Astrocyte (in vitro differentiated cells and primary cell): ENCODE measurements around the gene KDM4B. TPM values are rescaled to one million over a fixed set of nuclear protein-coding genes. Genes with fewer than 3 reads are reported as not detected.

ENCODE experiments used
- DNase-seq: peaks from one replicate; pipeline ENCODE4 v3.0.0-alpha.2; 2010; ENCODE audit warnings: low read depth
- FAIRE-seq: peaks from 2 replicates; lab custom pipeline; 2011; peaks lifted over from hg19 to GRCh38; lab: Jason Lieb, UNC
- H2AFZ ChIP-seq: 2 replicates; pipeline ENCODE4 v1.6.0; 2012; ENCODE audit warnings: low read depth, low read length, inconsistent platforms
- H3K27ac ChIP-seq: 2 replicates; pipeline ENCODE4 v1.5.1; 2011; ENCODE audit warnings: low read depth, low read length, inconsistent platforms
- H3K27me3 ChIP-seq: 2 replicates; pipeline ENCODE4 v1.6.0; 2011; ENCODE audit warnings: low read length, inconsistent platforms; ENCODE audit not compliant: insufficient read depth
- H3K36me3 ChIP-seq: 2 replicates; pipeline ENCODE4 v1.5.1; 2011; ENCODE audit warnings: low read length, inconsistent platforms; ENCODE audit not compliant: insufficient read depth
- H3K4me1 ChIP-seq: 2 replicates; pipeline ENCODE4 v1.5.1; 2011; ENCODE audit warnings: low read length, inconsistent platforms; ENCODE audit not compliant: insufficient read depth
- H3K4me2 ChIP-seq: 2 replicates; pipeline ENCODE4 v1.6.0; 2012; ENCODE audit warnings: low read length, inconsistent platforms
- H3K4me3 ChIP-seq: 2 replicates; pipeline ENCODE4 v1.5.1; 2011; ENCODE audit warnings: low read depth, mild to moderate bottlenecking, low read length, inconsistent platforms; ENCODE audit not compliant: insufficient read depth
- H3K79me2 ChIP-seq: 2 replicates; pipeline ENCODE4 v1.6.0; 2012; ENCODE audit warnings: mild to moderate bottlenecking, low read length, inconsistent platforms; ENCODE audit not compliant: insufficient read depth
- H3K9ac ChIP-seq: 2 replicates; pipeline ENCODE4 v1.6.0; 2012; ENCODE audit warnings: mild to moderate bottlenecking, low read length, inconsistent platforms
- H3K9me3 ChIP-seq: 2 replicates; pipeline ENCODE4 v1.5.1; 2012; ENCODE audit warnings: low read depth, mild to moderate bottlenecking, low read length, inconsistent platforms; ENCODE audit not compliant: insufficient read depth
- H4K20me1 ChIP-seq: 2 replicates; pipeline ENCODE4 v1.6.0; 2012; ENCODE audit warnings: low read length, inconsistent platforms; ENCODE audit not compliant: insufficient read depth
- H3K27ac Mint-ChIP-seq: one replicate; pipeline ENCODE4 v1.8.0; 2021; ENCODE audit warnings: mild to moderate bottlenecking, mixed read lengths; ENCODE audit not compliant: unreplicated experiment
- H3K27me3 Mint-ChIP-seq: one replicate; pipeline ENCODE4 v1.8.0; 2021; ENCODE audit warnings: low read depth, mixed read lengths; ENCODE audit not compliant: unreplicated experiment
- H3K36me3 Mint-ChIP-seq: one replicate; pipeline ENCODE4 v1.8.0; 2021; ENCODE audit warnings: low read depth, mixed read lengths; ENCODE audit not compliant: unreplicated experiment
- H3K4me1 Mint-ChIP-seq: one replicate; pipeline ENCODE4 v1.8.0; 2021; ENCODE audit warnings: low read depth, mixed read lengths; ENCODE audit not compliant: unreplicated experiment
- H3K4me3 Mint-ChIP-seq: one replicate; pipeline ENCODE4 v1.8.0; 2021; ENCODE audit warnings: mild to moderate bottlenecking, moderate library complexity, mixed read lengths; ENCODE audit not compliant: unreplicated experiment
- H3K9me3 Mint-ChIP-seq: one replicate; pipeline ENCODE4 v1.8.0; 2021; ENCODE audit warnings: mild to moderate bottlenecking, mixed read lengths; ENCODE audit not compliant: unreplicated experiment
- CTCF ChIP-seq: IDR thresholded peaks from 2 replicates; pipeline ENCODE4 v1.5.1; 2011; ENCODE audit warnings: low read depth, mild to moderate bottlenecking, inconsistent platforms, low read length, moderate library complexity; ENCODE audit not compliant: insufficient read depth
- EZH2 ChIP-seq: IDR thresholded peaks from 2 replicates; pipeline ENCODE4 v1.6.1; 2012; ENCODE audit warnings: mild to moderate bottlenecking, low read length, inconsistent platforms; ENCODE audit not compliant: insufficient read depth
- total RNA-seq: library from RNA; stranded (reverse); gene quantifications from 2 replicates; pipeline ENCODE4 v1.2.1, GENCODE V29; 2021

KDM4B gene
- total RNA-seq, 1 donor from 2014 or later, result 55.2 TPM

GRCh38 chr19:5153601-5154128 is 184.8 kb downstream of the KDM4B start:
- FAIRE-seq (no peak), DNase-seq (no peak)
- no peak overlapping the region for H2AFZ ChIP-seq
- TF ChIP-seq CTCF (no peak), EZH2 (no peak)
- H3K4me2 ChIP-seq, result no peak overlapping the region
- H3K36me3 ChIP-seq, result no peaks in the 10 kb centered on the region
- Mint-ChIP-seq H3K27ac (no peak overlapping the region), H3K36me3 (peaks cover 3% of the 10 kb centered on the region), H3K9me3 (peaks cover 1% of the 10 kb centered on the region), H3K27me3 (no peaks in the 10 kb centered on the region), H3K4me3 (no peak overlapping the region), H3K4me1 (no peaks in the 10 kb centered on the region)
- no peak overlapping the region for H3K4me3 ChIP-seq
- H3K27me3 ChIP-seq, result no peaks in the 10 kb centered on the region
- no peak overlapping the region for H3K27ac ChIP-seq
- no peak overlapping the region for H3K9ac ChIP-seq
- H3K79me2 ChIP-seq, result no peaks in the 10 kb centered on the region
- H3K9me3 ChIP-seq, result no peaks in the 10 kb centered on the region
- no peaks in the 10 kb centered on the region for H3K4me1 ChIP-seq
- H4K20me1 ChIP-seq, result peaks cover 8% of the 10 kb centered on the region

- no peaks in the 10 kb centered on the region for H3K4me1 Mint-ChIP-seq
- FAIRE-seq, result no peak
- no peaks in the 10 kb centered on the region for H3K79me2 ChIP-seq
- no peaks in the 10 kb centered on the region for H3K4me1 ChIP-seq
- no peaks in the 10 kb centered on the region for H3K36me3 ChIP-seq
- peaks cover 8% of the 10 kb centered on the region for H4K20me1 ChIP-seq
- H2AFZ ChIP-seq, result no peak overlapping the region
- no peak overlapping the region for H3K27ac Mint-ChIP-seq
- no peak overlapping the region for H3K4me2 ChIP-seq
- TF ChIP-seq EZH2, result no peak
- peak; percentile 6 for TF ChIP-seq CTCF
- H3K9me3 ChIP-seq, result no peaks in the 10 kb centered on the region
- DNase-seq, result no peak
- H3K9me3 Mint-ChIP-seq, result peaks cover 1% of the 10 kb centered on the region
- H3K36me3 Mint-ChIP-seq, result peaks cover 2% of the 10 kb centered on the region
- H3K4me3 ChIP-seq, result no peak overlapping the region
- H3K27ac ChIP-seq, result no peak overlapping the region
- no peak overlapping the region for H3K9ac ChIP-seq
- no peak overlapping the region for H3K4me3 Mint-ChIP-seq
- H3K27me3 ChIP-seq, result no peaks in the 10 kb centered on the region
- H3K27me3 Mint-ChIP-seq, result no peaks in the 10 kb centered on the region
Measured at GRCh38 chr19:5154129-5154798, 185.4 kb downstream of the KDM4B start.
